HG03575 (cell line): Measurements from ENCODE around the gene ZNF587.
"Not testable (repeated sequence)": the region's sequence is repeated elsewhere in the genome, so short reads cannot be mapped to it uniquely, and the experiment has no call there.

ENCODE experiments used
- ATAC-seq: cut with Tn5 transposase; IDR thresholded peaks from one replicate; pipeline ENCODE4 v1.9.1; 2021; ENCODE audit not compliant: unreplicated experiment, insufficient number of reproducible peaks, low FRiP score; ENCODE audit errors: extremely low read depth

The ZNF587 gene

DNA sequence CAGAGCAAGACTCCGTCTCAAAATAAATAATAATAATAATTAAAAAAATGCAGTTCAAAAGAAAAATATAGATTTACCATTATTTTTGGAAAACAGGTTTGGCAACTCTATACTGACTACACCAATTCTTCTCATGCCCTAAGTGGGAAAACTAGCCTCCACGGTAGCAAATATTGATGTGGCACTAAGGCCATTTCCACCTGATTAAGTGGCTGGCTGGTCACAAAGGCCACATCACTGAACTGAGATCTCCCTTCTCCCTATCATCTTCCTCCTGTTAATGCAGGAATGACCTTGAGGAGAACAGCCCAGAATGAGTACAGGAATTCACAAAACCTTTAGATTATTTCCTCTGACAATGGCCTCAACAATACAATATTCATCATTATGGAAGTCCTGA is 20.6 kb downstream of the ZNF587 start:
- no peak for ATAC-seq

DNA sequence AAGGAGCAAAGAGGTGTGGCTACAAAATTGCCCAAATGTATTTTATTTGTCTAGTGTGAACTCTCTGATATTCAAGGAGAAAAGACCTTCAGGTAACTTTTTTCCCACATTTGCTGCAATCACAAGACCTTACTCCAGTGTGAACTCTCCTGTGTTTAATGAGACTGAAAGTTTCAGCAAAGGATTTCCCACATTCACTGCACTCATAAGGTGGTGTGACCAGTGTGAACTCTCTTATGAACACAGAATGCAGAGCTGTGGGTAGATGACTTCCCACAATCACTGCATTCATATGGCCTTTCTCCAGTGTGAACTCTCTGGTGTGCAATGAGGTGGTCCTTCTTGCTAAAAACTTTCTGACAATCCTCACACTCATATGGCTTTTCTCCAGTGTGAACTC is 22.8 kb downstream of the ZNF587 start:
- ATAC-seq = no peak

DNA sequence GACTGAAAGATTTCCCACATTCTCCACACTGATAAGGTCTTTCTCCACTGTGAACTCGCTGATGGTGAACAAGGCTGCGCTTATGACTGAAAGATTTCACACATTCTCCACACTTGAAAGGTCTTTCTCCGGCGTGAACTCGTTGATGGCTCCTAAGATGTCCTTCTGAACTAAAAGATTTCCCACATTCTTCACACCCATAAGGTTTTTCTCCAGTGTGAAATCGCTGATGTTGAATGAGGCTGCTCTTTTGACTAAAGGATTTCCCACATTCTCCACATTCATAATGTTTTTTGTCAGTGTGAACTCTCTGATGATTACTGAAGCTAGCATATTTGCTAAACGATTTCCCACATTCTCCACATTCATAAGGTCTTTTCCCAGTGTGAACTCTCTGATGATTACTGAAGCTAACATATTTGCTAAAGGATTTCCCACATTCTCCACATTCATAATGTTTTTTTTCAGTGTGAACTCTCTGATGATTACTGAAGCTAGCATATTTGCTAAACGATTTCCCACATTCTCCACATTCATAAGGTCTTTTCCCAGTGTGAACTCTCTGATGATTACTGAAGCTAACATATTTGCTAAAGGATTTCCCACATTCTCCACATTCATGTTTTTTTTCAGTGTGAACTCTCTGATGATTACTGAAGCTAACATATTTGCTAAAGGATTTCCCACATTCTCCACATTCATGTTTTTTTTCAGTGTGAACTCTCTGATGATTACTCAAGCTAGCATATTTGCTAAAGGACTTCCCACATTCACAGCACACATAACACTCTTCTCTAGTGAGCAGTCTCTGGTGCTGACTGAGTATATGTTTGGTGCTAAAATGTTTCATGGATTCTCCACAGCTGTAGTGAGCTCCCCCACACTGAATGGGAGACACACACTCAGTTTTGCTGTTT is 24.5 kb downstream of the ZNF587 start:
- ATAC-seq = not testable (repeated sequence)

DNA sequence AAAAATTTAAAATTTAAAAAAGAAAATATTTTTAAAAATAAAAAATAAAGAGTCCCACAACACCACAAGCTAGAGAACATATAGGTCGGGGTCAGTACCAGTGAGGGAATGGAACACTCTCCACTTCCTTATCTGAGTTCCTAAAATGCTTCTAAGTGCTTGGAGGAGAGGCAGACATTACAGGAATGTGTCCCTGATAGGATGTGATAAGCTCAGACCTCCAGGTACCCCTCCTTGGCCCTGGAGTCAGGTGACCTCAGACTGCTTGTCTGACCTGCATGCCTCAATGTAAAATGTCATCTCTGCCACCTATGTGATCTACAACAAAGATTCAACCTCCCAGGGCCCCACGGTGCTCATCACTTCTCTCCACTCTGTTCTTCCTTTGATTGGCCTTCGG is 36.4 kb downstream of the ZNF587 start:
- ATAC-seq = no peak

DNA sequence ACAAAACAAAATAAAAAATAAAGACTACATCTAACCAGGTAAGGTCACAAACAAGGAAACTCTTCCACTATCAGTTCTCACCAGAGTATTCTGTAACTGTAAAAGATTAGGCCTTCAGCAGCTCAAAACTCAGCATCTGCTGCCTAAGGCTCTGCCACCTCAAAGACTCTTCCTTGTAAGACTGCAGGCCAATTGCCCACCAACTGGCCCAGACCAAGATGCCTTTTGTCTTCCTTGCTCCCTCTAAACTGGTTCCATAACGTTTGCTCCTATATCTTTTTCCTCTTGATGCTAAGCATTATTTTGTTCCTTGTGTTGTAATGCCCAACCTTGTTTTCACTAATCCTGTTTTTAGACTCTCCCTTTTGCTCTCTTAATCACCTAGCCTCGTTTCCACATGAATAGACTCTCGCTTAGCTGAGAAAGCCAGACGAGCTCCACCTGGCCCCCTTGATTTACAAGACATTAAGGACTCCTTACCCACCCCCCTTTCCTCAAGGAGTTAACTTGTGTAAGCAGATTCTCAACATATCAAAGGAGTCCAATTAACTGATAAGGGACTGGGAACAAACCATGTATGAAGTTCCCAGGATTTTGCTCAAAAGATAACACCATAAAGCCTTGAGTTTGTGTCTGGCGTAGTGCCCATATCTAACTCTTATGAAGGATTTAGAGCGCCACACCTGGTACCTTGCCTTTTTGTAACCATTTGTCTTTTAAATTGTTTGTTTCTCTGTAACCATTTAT is 37.7 kb downstream of the ZNF587 start:
- ATAC-seq = no peak

DNA sequence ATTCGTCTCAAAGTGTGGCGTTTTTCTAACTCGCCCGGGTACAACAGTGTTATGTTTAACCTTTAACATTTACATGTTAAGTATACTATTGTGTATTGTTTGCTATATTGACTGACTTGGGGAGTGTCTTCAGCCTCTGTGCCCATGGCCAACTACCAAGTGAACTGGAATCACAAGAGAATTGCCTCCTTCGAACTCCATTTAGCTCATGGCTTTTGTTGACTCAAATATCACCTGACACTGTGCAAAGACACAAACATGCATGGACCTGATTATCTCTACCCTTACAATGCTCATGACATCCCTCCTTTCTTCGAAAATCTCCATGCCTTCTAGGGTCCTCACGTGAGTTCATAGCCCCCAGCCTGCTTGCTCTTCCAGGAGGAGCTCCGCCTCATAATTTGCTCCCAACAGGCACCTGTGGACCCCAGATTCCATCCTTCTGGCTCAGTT is 38.5 kb downstream of the ZNF587 start:
- ATAC-seq = no peak

DNA sequence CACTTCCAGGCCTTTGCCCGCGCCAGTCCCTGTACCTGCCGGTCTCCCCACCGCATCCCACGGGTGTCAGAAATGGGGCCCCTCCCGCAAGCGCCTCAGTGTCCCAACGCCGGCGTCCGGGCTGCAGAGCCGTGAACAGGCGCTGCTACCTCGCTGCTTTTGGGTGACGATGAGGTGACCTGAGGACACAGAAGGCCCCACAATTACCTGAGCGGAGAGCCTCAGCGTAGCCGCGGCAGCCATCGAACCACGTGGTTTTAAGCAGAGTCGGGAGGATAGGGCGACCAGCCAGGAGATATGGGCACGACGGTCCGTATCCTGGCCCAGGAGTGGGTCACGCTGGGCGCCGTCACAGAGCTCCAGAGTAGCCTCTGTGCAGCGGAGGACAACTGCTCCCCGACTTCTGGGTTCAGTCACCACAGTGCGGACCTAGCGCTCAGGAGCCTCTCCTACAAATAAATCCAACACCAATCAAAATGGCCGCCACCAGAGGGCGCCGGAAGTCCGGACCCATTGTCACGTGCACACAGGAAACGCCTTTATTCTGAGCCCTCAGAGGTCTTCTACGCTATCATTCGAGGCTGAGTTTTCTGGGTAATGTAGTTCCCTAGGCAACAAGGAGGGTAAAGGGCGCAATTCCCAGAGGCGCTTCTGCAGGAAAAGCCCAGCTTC is 39.0 kb downstream of the ZNF587 start, which contains the start of gene ZNF814:
Gene ZNF814, minus strand, starts transcription at position 478 of the 672 bp plus-strand sequence. Its CDS starts 235 bp downstream, at position 243.
- ATAC-seq = no peak

DNA sequence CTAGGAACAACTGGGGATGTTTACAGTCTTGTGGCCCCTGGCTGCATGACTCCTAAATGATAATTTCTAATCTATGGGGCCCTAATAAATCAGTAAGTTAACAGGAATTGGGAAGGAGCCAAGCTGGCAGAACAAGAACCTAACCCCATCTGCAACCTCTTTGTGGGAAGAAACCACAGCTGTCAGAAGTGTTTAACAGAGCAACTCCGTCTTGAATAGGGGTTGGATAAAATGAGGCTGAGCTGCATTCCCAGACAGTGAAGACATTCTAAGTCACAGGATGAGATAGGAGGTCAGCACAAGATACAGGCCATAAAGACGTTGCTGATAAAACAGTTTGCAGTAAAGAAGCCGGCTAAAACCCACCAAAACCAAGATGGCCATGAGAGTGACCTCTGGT is 41.0 kb downstream of the ZNF587 start:
- not testable (repeated sequence) for ATAC-seq

DNA sequence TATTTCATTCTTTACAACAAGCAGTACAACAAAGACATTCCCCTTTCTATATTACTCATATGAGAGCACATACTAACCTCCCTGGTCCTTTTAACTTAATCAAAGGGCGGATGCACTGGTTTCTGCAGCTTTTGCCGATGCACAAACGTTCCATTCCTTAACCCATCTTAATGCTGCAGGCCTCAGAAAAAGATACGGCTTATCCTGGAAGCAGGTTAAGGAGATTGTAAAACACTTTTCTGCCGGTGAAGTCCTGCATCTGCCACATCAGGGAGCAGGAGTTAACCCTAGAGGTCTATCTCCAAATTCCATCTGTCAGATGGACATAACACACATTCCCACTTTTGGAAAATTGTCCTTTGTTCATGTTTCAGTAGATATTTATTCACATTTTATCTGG is 50.7 kb downstream of the ZNF587 start:
- no peak for ATAC-seq

DNA sequence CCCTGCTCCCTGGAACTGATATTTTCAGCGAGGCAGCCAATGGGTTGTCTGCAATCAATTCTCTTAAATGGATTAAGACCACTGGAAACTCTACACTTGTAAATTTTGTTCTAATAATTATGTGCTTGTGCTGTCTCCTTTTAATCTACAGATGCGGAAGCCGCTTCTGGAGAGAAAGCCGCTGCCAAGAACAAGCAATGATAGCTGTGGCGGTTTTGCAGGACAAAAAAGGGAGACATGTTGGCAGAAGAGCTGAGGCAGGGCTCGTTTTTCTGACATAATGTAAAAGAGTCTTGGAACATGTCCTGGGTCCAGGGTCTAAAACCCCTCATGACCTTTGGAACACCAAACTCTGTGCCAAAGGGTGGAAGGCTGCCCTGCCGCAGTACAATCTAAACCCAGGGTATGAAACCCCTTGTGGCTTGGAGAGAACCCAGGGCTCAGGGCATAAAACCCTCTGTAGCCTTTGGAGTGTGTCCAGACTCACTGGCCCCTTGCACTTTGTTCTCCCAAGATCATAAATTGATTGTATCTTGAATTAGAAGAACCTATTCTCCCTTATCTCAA is 54.0 kb downstream of the ZNF587 start:
- ATAC-seq = no peak

DNA sequence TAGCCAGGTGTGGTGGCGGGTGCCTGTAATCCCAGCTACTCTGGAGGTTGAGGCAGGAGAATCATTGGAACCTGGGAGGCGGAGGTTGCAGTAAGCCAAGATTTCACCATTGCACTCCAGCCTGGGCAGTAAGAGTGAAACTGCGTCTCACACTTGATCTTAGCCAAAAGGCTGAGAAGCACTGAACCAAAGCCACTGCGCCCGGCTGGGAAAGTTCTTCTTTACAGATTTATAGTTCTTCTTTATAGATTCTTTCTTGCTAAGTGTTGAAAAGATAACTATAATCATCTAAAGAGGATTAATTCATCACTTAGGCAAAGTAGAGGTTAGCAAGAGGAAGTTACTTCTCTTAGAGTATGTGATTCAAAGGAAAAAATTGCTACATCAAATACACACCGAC is 55.6 kb downstream of the ZNF587 start:
- no peak for ATAC-seq

DNA sequence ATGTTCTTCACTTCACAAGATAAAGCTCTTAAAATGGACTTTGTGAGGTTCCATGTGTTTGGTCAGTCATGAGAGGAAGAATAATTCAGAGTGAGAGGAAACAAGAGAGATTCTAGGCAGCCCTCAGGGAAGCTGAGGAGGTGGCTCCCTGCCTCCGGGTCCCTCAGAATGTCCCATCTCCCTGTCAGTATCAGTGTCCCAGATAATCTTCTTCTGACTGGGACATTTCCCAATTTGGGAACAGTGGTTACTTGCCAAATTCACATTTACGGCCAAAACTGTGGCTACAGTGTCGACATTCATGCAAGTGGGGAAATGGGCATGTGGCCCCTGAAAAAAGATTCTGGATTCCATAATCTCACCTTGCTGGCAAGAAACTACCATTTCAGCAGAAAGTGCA is 57.7 kb downstream of the ZNF587 start:
- ATAC-seq = no peak

DNA sequence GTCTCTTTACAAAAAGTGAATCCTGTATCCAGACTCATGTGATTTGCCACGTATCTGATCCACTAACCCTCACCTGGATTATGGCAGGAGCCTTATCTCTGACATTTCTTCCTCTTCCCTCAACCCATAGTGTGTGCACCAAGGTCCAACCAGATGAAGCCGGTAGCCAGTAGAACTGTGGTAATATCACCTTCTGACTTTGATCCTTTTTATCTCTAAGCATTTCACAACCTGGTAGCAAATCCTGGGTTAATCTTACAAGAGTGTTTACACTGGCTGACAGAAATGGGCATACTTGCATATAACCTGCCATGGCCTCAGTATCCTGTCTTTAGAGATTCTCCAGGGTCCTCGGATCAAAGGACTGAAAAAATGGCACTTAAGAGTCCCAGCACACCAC is 64.9 kb downstream of the ZNF587 start:
- ATAC-seq = no peak
